Tibial nerve (tissue), 3 donors: ENCODE measurements around the gene APLNR.

Source experiments
- POLR2A ChIP-seq, 2 donors: fragments of 450-650 bp; IDR thresholded peaks; one replicate each; pipeline ENCODE4 v1.6.1; 2017; ENCODE audit warnings: antibody characterized with exemption in 2 of 2, mild to moderate bottlenecking in 2 of 2, moderate library complexity in 2 of 2
- TF ChIP-seq, protein P1 (sequence below), 5 experiments: fragments of 200-600 bp in 3 of 5; fragments of 450-650 bp in 2 of 5; sonication (generic) in 3 of 5; IDR thresholded peaks; one replicate each; pipeline ENCODE4 v1.5.1; 2016 to 2019; ENCODE audit warnings: antibody characterized with exemption in 5 of 5, mild to moderate bottlenecking in 3 of 5, moderate library complexity in 2 of 5

DNA sequence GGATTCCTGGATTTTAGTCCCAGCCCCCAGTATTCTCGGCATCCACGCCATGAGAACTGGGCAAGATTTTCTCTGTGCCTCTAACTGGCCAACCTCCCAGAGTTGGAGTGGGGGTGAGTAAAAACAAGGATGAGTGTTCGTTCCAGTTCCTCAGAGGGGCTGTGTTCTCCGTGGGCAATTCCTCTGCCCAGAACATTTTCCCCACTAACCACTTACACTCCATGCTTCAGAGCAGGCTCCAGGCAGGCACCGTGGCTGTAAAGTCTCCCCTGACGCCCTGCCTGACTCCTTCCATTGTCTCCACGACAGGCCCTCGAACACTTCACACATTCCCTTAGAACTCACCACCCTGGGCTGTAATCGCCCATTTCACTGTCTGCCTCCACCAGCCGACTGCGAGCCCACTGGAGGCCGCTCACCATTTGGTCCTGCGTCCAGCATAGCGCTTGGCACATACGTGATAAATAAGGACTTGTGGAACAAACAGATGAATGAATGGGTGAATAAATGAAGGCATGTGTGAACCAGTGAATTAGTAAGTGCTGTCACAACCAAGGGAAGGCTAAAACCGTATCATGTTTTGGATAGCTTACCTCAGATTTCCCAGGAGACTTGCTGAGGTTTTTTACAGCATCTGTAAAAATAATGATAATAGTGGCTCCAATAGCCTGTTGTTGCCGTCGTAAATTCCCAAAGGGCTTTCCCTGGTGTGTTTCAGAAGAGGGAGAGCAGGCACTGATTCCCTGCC is 6.1 kb downstream of the APLNR start:
- TF ChIP-seq, protein P1, sequence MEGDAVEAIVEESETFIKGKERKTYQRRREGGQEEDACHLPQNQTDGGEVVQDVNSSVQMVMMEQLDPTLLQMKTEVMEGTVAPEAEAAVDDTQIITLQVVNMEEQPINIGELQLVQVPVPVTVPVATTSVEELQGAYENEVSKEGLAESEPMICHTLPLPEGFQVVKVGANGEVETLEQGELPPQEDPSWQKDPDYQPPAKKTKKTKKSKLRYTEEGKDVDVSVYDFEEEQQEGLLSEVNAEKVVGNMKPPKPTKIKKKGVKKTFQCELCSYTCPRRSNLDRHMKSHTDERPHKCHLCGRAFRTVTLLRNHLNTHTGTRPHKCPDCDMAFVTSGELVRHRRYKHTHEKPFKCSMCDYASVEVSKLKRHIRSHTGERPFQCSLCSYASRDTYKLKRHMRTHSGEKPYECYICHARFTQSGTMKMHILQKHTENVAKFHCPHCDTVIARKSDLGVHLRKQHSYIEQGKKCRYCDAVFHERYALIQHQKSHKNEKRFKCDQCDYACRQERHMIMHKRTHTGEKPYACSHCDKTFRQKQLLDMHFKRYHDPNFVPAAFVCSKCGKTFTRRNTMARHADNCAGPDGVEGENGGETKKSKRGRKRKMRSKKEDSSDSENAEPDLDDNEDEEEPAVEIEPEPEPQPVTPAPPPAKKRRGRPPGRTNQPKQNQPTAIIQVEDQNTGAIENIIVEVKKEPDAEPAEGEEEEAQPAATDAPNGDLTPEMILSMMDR (IDR thresholded peaks at IDR 0.05) = no peak
- no peak for TF ChIP-seq POLR2A (IDR thresholded peaks at IDR 0.05)
